Breast epithelium (tissue), 4 donors: ENCODE measurements around the gene ACAN. TPM values are rescaled to one million over a fixed set of nuclear protein-coding genes. Genes with fewer than 3 reads are reported as not detected.
A peak's percentile ranks its signal among the peaks of the same experiment; 100 is the strongest.

Experiments
- DNase-seq, 2 donors: peaks; one replicate each; pipeline ENCODE4 v3.0.0-alpha.2; 2019; ENCODE audit warnings: low spot score in 2 of 2
- H3K27ac ChIP-seq, 2 donors: fragments of 200-600 bp; sonication (generic) in 1 of 2; one replicate each; pipeline ENCODE4 v1.5.1; 2016 to 2019; ENCODE audit warnings: mild to moderate bottlenecking in 1 of 2
- H3K27me3 ChIP-seq, 2 donors: fragments of 200-600 bp; sonication (generic) in 1 of 2; one replicate each; pipeline versions ENCODE4 v1.5.1 to v1.6.0; 2017 to 2019; ENCODE audit warnings: control low read depth in 1 of 2, mild to moderate bottlenecking in 1 of 2
- H3K36me3 ChIP-seq: fragments of 200-600 bp; one replicate; pipeline ENCODE4 v1.5.1; 2019
- H3K4me1 ChIP-seq, 2 donors: fragments of 200-600 bp; sonication (generic); one replicate each; pipeline ENCODE4 v1.5.1; 2016 to 2019; ENCODE audit warnings: control low read depth in 1 of 2
- H3K4me3 ChIP-seq, 3 donors: fragments of 200-600 bp; sonication (generic); 1 replicate in 2 of 3; 2 replicates in 1 of 3; pipeline ENCODE4 v1.5.1; 2016 to 2019; ENCODE audit warnings: mild to moderate bottlenecking in 3 of 3, moderate library complexity in 2 of 3
- H3K9me3 ChIP-seq, 2 donors: fragments of 200-600 bp; sonication (generic) in 1 of 2; one replicate each; pipeline ENCODE4 v1.5.1; 2016 to 2019; ENCODE audit warnings: control low read depth in 1 of 2
- CTCF ChIP-seq, 3 donors: fragments of 450-650 bp; IDR thresholded peaks; one replicate each; pipeline ENCODE4 v1.5.1; 2016 to 2017; ENCODE audit warnings: antibody characterized with exemption in 3 of 3, mild to moderate bottlenecking in 3 of 3, moderate library complexity in 3 of 3
- POLR2A ChIP-seq: fragments of 450-650 bp; IDR thresholded peaks from one replicate; pipeline ENCODE4 v1.6.1; 2016; ENCODE audit warnings: antibody characterized with exemption, mild to moderate bottlenecking, moderate library complexity
- POLR2AphosphoS5 ChIP-seq, 3 donors: sonication (generic); formaldehyde crosslinking; IDR thresholded peaks; one replicate each; pipeline ENCODE4 v1.6.1; 2017; ENCODE audit warnings: antibody characterized with exemption in 3 of 3
- intact Hi-C: fragments of 100-400 bp; cut with DNase I; formaldehyde crosslinking; loops from one replicate; pipeline ENCODE4 v1.15.1; 2023; ENCODE audit warnings: low total_unique reads
- total RNA-seq, 3 donors: library from RNA; depleted of rRNA; stranded (reverse); fragments of >200 nt; gene quantifications; one replicate each; pipeline ENCODE4 v1.1.0, GENCODE V29; 2016

ACAN gene
- total RNA-seq, 3 donors from 2014 or later: under 0.01 TPM; not detected in 2

GRCh38 chr15:88900309-88900981 is 97.2 kb downstream of the ACAN start:
- DNase-seq: no peak
- intact Hi-C loops: loop anchor here (10.0 kb wide), 1 partner anchor 264 kb away; no protein-coding TSS in a partner anchor
- H3K9me3 ChIP-seq: no peaks in the 10 kb centered on the region
- no peaks in the 10 kb centered on the region for H3K36me3 ChIP-seq
- H3K4me1 ChIP-seq: peaks cover 4 to 16% of the 10 kb centered on the region in 2 donors
- H3K4me3 ChIP-seq: no peak overlapping the region
- H3K27me3 ChIP-seq: no peaks in the 10 kb centered on the region
- TF ChIP-seq POLR2A (no peak), POLR2AphosphoS5 (IDR thresholded peaks at IDR 0.05) (no peak), CTCF (IDR thresholded peaks at IDR 0.05) (no peak)
- H3K27ac ChIP-seq: peak overlapping the region in 1 of 2 donors; percentile 48

GRCh38 chr15:88900982-88901418 is 97.8 kb downstream of the ACAN start:
- H3K4me1 ChIP-seq: peaks cover 4 to 16% of the 10 kb centered on the region in 2 donors
- H3K27ac ChIP-seq: no peak overlapping the region
- TF ChIP-seq POLR2AphosphoS5 (IDR thresholded peaks at IDR 0.05) (no peak), CTCF (IDR thresholded peaks at IDR 0.05) (no peak), POLR2A (no peak)
- no peaks in the 10 kb centered on the region for H3K9me3 ChIP-seq
- DNase-seq: no peak
- H3K4me3 ChIP-seq: no peak overlapping the region
- no peaks in the 10 kb centered on the region for H3K36me3 ChIP-seq
- H3K27me3 ChIP-seq: no peaks in the 10 kb centered on the region
- intact Hi-C loops: loop anchor here (10.0 kb wide), 1 partner anchor 264 kb away; no protein-coding TSS in a partner anchor

- H3K36me3 ChIP-seq: no peaks in the 10 kb centered on the region
- H3K4me1 ChIP-seq: peaks cover 4 to 12% of the 10 kb centered on the region in 2 donors
- no peaks in the 10 kb centered on the region for H3K27me3 ChIP-seq
- TF ChIP-seq POLR2A (no peak), POLR2AphosphoS5 (IDR thresholded peaks at IDR 0.05) (no peak), CTCF (IDR thresholded peaks at IDR 0.05) (no peak)
- H3K27ac ChIP-seq: no peak overlapping the region
- no peaks in the 10 kb centered on the region for H3K9me3 ChIP-seq
- no peak overlapping the region for H3K4me3 ChIP-seq
- intact Hi-C loops: loop anchor here (10.0 kb wide), 1 partner anchor 263 kb away; no protein-coding TSS in a partner anchor
- DNase-seq: no peak
These were observed 98.4 kb downstream of the ACAN start for GRCh38 chr15:88901508-88902220.

- H3K4me3 ChIP-seq: no peak overlapping the region
- intact Hi-C loops: loop anchor here (10.0 kb wide), 1 partner anchor 262 kb away; no protein-coding TSS in a partner anchor
- no peaks in the 10 kb centered on the region for H3K36me3 ChIP-seq
- no peak overlapping the region for H3K27ac ChIP-seq
- H3K27me3 ChIP-seq: no peaks in the 10 kb centered on the region
- TF ChIP-seq CTCF (IDR thresholded peaks at IDR 0.05) (no peak), POLR2AphosphoS5 (IDR thresholded peaks at IDR 0.05) (no peak), POLR2A (no peak)
- no peak for DNase-seq
- no peaks in the 10 kb centered on the region for H3K9me3 ChIP-seq
- peaks cover 4 to 8% of the 10 kb centered on the region in 2 donors for H3K4me1 ChIP-seq
These were observed 99.1 kb downstream of the ACAN start for GRCh38 chr15:88902221-88902835.
